Liver (tissue), 9 donors: ENCODE data around the gene LIFR. TPM values are rescaled to one million over a fixed set of nuclear protein-coding genes. Genes with fewer than 3 reads are reported as not detected.
A peak's percentile ranks its signal among the peaks of the same experiment; 100 is the strongest.

Experiments
- DNase-seq: peaks from one replicate; pipeline ENCODE4 v3.0.0-alpha.2; 2017; ENCODE audit warnings: low spot score
- H3K27ac ChIP-seq, 2 donors: one replicate each; pipeline ENCODE4 v1.7.0; 2013; ENCODE audit warnings: inconsistent platforms in 2 of 2, low read length in 2 of 2, control low read depth in 1 of 2, low read depth in 1 of 2, mild to moderate bottlenecking in 1 of 2
- H3K27me3 ChIP-seq, 4 donors: one replicate each; pipeline versions ENCODE4 v1.6.1 to v1.7.0; 2013; ENCODE audit warnings: low read length in 3 of 4, inconsistent platforms in 1 of 4, mild to moderate bottlenecking in 1 of 4, moderate library complexity in 1 of 4; ENCODE audit not compliant: control insufficient read depth in 4 of 4, insufficient read depth in 4 of 4
- H3K36me3 ChIP-seq, 4 donors: one replicate each; pipeline versions ENCODE4 v1.6.1 to v1.7.0; 2013; ENCODE audit warnings: low read length in 3 of 4, mild to moderate bottlenecking in 3 of 4, low read depth in 1 of 4, moderate library complexity in 1 of 4; ENCODE audit not compliant: control insufficient read depth in 4 of 4, insufficient read depth in 3 of 4
- H3K4me1 ChIP-seq, 4 donors: one replicate each; pipeline versions ENCODE4 v1.6.1 to v1.7.0; 2013; ENCODE audit warnings: low read length in 3 of 4, mild to moderate bottlenecking in 3 of 4, moderate library complexity in 1 of 4; ENCODE audit not compliant: control insufficient read depth in 4 of 4, insufficient read depth in 4 of 4
- H3K4me3 ChIP-seq, 3 donors: one replicate each; pipeline versions ENCODE4 v1.6.1 to v1.7.0; 2013; ENCODE audit warnings: low read length in 3 of 3, control low read depth in 1 of 3, low read depth in 1 of 3, mild to moderate bottlenecking in 1 of 3
- H3K9ac ChIP-seq, 2 donors: one replicate each; pipeline ENCODE4 v1.7.0; 2013; ENCODE audit warnings: low read length in 2 of 2, mild to moderate bottlenecking in 2 of 2, moderate library complexity in 2 of 2, control low read depth in 1 of 2, low read depth in 1 of 2
- H3K9me3 ChIP-seq, 4 donors: one replicate each; pipeline versions ENCODE4 v1.6.1 to v1.7.0; 2013; ENCODE audit warnings: low read length in 3 of 4; ENCODE audit not compliant: control insufficient read depth in 4 of 4
- ATF3 ChIP-seq: IDR thresholded peaks from 2 replicates; pipeline ENCODE4 v1.6.1; 2016; ENCODE audit warnings: antibody characterized with exemption
- CTCF ChIP-seq: fragments of 150-350 bp; IDR thresholded peaks from 2 replicates; pipeline ENCODE4 v1.5.1; 2017; ENCODE audit warnings: improper control_type of control experiment, low read depth, low read length; ENCODE audit not compliant: missing input control
- FOXA1 ChIP-seq: IDR thresholded peaks from 2 replicates; pipeline ENCODE4 v1.6.1; 2016; ENCODE audit warnings: antibody characterized with exemption
- FOXA2 ChIP-seq: IDR thresholded peaks from 2 replicates; pipeline ENCODE4 v1.6.1; 2016; ENCODE audit warnings: antibody characterized with exemption
- HNF4A ChIP-seq, 2 donors: conservative IDR thresholded peaks; 2 replicates each; pipeline ENCODE4 v1.6.1; 2016; ENCODE audit warnings: antibody characterized with exemption in 2 of 2, mild to moderate bottlenecking in 2 of 2
- HNF4G ChIP-seq: IDR thresholded peaks from 2 replicates; pipeline ENCODE4 v1.6.1; 2016; ENCODE audit warnings: antibody characterized with exemption
- JUND ChIP-seq, 2 donors: IDR thresholded peaks; 2 replicates each; pipeline ENCODE4 v1.6.1; 2016; ENCODE audit warnings: antibody characterized with exemption in 2 of 2
- NR2F2 ChIP-seq: IDR thresholded peaks from 2 replicates; pipeline ENCODE4 v1.6.1; 2016; ENCODE audit warnings: antibody characterized with exemption
- RAD21 ChIP-seq, 2 donors: IDR thresholded peaks; 2 replicates each; pipeline ENCODE4 v1.6.1; 2016; ENCODE audit warnings: antibody characterized with exemption in 2 of 2, mild to moderate bottlenecking in 2 of 2
- REST ChIP-seq: IDR thresholded peaks from 2 replicates; pipeline ENCODE4 v1.6.1; 2016; ENCODE audit warnings: antibody characterized with exemption, mild to moderate bottlenecking
- RXRA ChIP-seq, 2 donors: IDR thresholded peaks; 2 replicates each; pipeline ENCODE4 v1.6.1; 2017 to 2018; ENCODE audit warnings: antibody characterized with exemption in 2 of 2, mild to moderate bottlenecking in 1 of 2
- SP1 ChIP-seq: IDR thresholded peaks from 2 replicates; pipeline ENCODE4 v1.6.1; 2018; ENCODE audit warnings: antibody characterized with exemption, mild to moderate bottlenecking
- YY1 ChIP-seq: IDR thresholded peaks from 2 replicates; pipeline ENCODE4 v1.6.1; 2016; ENCODE audit warnings: antibody characterized with exemption, mild to moderate bottlenecking
- WGBS: extraction: QIAGEN DNeasy Blood & Tissue Kit; methylation state at CpG from one replicate; pipeline ENCODE4 v1.1.7; 2013; 5-methylcytosine and 5-hydroxymethylcytosine counted together
- polyA plus RNA-seq, 2 donors: library from polyadenylated mRNA; stranded (reverse) in 1 of 2; unstranded in 1 of 2; fragments of 200-250 nt in 1 of 2; fragments of >200 nt in 1 of 2; fragmentation: Nextera tagmentation in 1 of 2; extraction: Ambion mirVana in 1 of 2; gene quantifications; one replicate each; pipeline versions ENCODE4 v1.2.1 to v1.2.3, GENCODE V29; 2013 to 2015
- total RNA-seq, 2 donors: library from RNA; depleted of rRNA; stranded (reverse); fragments of >200 nt; gene quantifications; one replicate each; pipeline ENCODE4 v1.2.3, GENCODE V29; 2014
- donor health status: healthy.
- donor health status: healthy.
- donor health status: healthy.
- donor health status: healthy.
- donor health status: healthy.

LIFR gene
- total and polyA plus RNA-seq, 4 donors = 10.5 to 79.7 (median 32.8) TPM

- peak; percentile 5 for TF ChIP-seq CTCF
- TF ChIP-seq ATF3 = no peak
- TF ChIP-seq RAD21 (IDR thresholded peaks at IDR 0.05) = no peak
- peak; percentile 91 for TF ChIP-seq NR2F2
- no peak for TF ChIP-seq SP1
- TF ChIP-seq FOXA2 = no peak
- TF ChIP-seq JUND (IDR thresholded peaks at IDR 0.05) = no peak
- no peak for TF ChIP-seq YY1
These were observed 123.1 kb downstream of the LIFR start (continued) for GRCh38 chr5:38433160-38433861.

GRCh38 chr5:38431242-38431853 lies 125.1 kb downstream of the LIFR start:
- Histone ChIP-seq H3K27me3 (peaks cover 0 to 4% (median 1%) of the 10 kb centered on the region in 4 donors), H3K9ac (no peak overlapping the region), H3K4me1 (no peaks in the 10 kb centered on the region), H3K4me3 (no peak overlapping the region), H3K27ac (no peak overlapping the region), H3K36me3 (no peaks in the 10 kb centered on the region), H3K9me3 (no peaks in the 10 kb centered on the region)
- no peak for TF ChIP-seq HNF4G
- no peak for TF ChIP-seq RXRA (IDR thresholded peaks at IDR 0.05)
- no peak for TF ChIP-seq JUND (IDR thresholded peaks at IDR 0.05)
- no peak for TF ChIP-seq HNF4A (conservative IDR thresholded peaks at IDR 0.05)
- no peak for TF ChIP-seq REST
- TF ChIP-seq FOXA1 = no peak
- no peak for DNase-seq
- 99% methylated on average over 1 of the region's 1 CpG for WGBS
